Measurements from ENCODE around the gene CDADC1. TPM values are rescaled to one million over a fixed set of nuclear protein-coding genes. Genes with fewer than 3 reads are reported as not detected.
"Not testable (repeated sequence)": the region's sequence is repeated elsewhere in the genome, so short reads cannot be mapped to it uniquely, and the experiment has no call there.

Gene CDADC1
- total RNA-seq, 1 experiment from 2014 or later, result 7.6 TPM

DNA sequence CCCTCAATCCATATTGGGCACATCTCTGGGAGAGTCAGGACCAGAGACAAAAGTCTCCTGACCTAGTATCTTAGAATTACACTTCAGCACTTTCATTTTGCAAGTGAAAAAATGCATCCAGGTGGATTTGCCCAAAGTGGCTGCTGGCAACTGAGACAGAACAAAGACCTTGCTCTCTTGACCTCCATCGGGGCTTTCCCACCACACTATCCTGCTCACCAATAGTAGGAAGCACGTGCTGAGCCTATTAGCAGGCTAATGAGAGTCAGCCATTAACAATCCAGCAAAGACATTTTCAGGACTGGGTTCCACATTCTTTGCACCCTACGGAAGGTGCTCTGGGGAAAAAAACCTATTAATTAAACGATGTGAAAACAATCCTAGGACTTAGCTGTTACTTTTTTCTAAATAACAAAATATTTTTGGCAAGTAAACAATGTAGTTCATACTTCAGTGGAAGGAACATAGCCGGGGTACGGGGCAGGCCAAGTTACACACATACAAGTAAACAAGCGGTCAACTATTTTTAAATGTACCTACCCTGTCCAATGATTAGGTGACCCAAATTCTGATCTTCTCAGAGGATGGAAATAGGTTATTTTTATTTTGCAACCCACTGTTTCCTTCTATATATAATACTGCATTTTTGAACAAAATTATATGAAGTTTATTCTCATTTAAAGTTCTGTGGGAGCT is 78.6 kb downstream of the CDADC1 start:
- Histone ChIP-seq H3K9ac (ENCODE audit: low read length) (no peak overlapping the region), H4K20me1 (ENCODE audit: insufficient read depth) (no peaks in the 10 kb centered on the region), H3K36me3 (ENCODE audit: control insufficient read depth in 1 of 2, insufficient read depth in 2 of 2, low read length in 2 of 2) (no peaks in the 10 kb centered on the region), H3K9me3 (ENCODE audit: control insufficient read depth in 1 of 2, insufficient read depth in 1 of 2, low read depth in 1 of 2, low read length in 2 of 2) (no peaks in the 10 kb centered on the region), H3K4me1 (ENCODE audit: control insufficient read depth in 1 of 2, insufficient read depth in 2 of 2, low read length in 2 of 2) (no peaks in the 10 kb centered on the region), H3K4me3 (replicated peaks in 1 of 2; ENCODE audit: low read depth in 1 of 2, low read length in 2 of 2) (no peak overlapping the region), H3K27ac (ENCODE audit: low read depth, low read length) (no peak overlapping the region), H3K9me2 (ENCODE audit: insufficient read depth) (no peaks in the 10 kb centered on the region), H3K79me2 (ENCODE audit: insufficient read depth, low read length) (no peaks in the 10 kb centered on the region), H3K4me2 (ENCODE audit: low read length) (no peak overlapping the region), H3K27me3 (ENCODE audit: insufficient read depth, low read length) (no peaks in the 10 kb centered on the region), H2AFZ (ENCODE audit: low read depth, low read length, poor library complexity, severe bottlenecking) (no peak overlapping the region)
- DNase-seq (ENCODE audit: low read depth, low spot score) (no peak), ATAC-seq (no peak)
- ChIA-PET CTCF (no interaction called here), RAD21 (ENCODE audit: low non-redundant PET in 1 of 2, low total read pairs in 2 of 2, uncharacterized antibody in 2 of 2, unreplicated experiment in 2 of 2) (no interaction called here), POLR2A (interaction anchor here (1.5 kb wide), 1 partner anchor 12 kb away, joined by 3 read pairs; no protein-coding TSS in a partner anchor)
- no TSS peak for BruUV-seq (replicated peaks)
- intact Hi-C loops (cut with micrococcal nuclease), result loop anchor here (10.0 kb wide), 1 partner anchor 1948 kb away; no protein-coding TSS in a partner anchor
- no peak for TF ChIP-seq EZH2 (IDR thresholded peaks at IDR 0.05)
- no peak for TF ChIP-seq RAD21 (IDR thresholded peaks at IDR 0.05; ENCODE audit: low read depth)
- no peak for TF ChIP-seq JUND (IDR thresholded peaks at IDR 0.05)
- TF ChIP-seq SRF (IDR thresholded peaks at IDR 0.05; ENCODE audit: low read depth), result no peak
- TF ChIP-seq, protein P1, sequence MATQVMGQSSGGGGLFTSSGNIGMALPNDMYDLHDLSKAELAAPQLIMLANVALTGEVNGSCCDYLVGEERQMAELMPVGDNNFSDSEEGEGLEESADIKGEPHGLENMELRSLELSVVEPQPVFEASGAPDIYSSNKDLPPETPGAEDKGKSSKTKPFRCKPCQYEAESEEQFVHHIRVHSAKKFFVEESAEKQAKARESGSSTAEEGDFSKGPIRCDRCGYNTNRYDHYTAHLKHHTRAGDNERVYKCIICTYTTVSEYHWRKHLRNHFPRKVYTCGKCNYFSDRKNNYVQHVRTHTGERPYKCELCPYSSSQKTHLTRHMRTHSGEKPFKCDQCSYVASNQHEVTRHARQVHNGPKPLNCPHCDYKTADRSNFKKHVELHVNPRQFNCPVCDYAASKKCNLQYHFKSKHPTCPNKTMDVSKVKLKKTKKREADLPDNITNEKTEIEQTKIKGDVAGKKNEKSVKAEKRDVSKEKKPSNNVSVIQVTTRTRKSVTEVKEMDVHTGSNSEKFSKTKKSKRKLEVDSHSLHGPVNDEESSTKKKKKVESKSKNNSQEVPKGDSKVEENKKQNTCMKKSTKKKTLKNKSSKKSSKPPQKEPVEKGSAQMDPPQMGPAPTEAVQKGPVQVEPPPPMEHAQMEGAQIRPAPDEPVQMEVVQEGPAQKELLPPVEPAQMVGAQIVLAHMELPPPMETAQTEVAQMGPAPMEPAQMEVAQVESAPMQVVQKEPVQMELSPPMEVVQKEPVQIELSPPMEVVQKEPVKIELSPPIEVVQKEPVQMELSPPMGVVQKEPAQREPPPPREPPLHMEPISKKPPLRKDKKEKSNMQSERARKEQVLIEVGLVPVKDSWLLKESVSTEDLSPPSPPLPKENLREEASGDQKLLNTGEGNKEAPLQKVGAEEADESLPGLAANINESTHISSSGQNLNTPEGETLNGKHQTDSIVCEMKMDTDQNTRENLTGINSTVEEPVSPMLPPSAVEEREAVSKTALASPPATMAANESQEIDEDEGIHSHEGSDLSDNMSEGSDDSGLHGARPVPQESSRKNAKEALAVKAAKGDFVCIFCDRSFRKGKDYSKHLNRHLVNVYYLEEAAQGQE (IDR thresholded peaks at IDR 0.05; ENCODE audit: low read depth), result no peak
- TF ChIP-seq, protein P2, sequence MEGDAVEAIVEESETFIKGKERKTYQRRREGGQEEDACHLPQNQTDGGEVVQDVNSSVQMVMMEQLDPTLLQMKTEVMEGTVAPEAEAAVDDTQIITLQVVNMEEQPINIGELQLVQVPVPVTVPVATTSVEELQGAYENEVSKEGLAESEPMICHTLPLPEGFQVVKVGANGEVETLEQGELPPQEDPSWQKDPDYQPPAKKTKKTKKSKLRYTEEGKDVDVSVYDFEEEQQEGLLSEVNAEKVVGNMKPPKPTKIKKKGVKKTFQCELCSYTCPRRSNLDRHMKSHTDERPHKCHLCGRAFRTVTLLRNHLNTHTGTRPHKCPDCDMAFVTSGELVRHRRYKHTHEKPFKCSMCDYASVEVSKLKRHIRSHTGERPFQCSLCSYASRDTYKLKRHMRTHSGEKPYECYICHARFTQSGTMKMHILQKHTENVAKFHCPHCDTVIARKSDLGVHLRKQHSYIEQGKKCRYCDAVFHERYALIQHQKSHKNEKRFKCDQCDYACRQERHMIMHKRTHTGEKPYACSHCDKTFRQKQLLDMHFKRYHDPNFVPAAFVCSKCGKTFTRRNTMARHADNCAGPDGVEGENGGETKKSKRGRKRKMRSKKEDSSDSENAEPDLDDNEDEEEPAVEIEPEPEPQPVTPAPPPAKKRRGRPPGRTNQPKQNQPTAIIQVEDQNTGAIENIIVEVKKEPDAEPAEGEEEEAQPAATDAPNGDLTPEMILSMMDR (IDR thresholded peaks at IDR 0.05 in 2 of 3, conservative IDR thresholded peaks at IDR 0.05 in 1 of 3; ENCODE audit: borderline replicate concordance in 1 of 3, insufficient read depth in 1 of 3, low read depth in 2 of 3, low read length in 2 of 3), result no peak

DNA sequence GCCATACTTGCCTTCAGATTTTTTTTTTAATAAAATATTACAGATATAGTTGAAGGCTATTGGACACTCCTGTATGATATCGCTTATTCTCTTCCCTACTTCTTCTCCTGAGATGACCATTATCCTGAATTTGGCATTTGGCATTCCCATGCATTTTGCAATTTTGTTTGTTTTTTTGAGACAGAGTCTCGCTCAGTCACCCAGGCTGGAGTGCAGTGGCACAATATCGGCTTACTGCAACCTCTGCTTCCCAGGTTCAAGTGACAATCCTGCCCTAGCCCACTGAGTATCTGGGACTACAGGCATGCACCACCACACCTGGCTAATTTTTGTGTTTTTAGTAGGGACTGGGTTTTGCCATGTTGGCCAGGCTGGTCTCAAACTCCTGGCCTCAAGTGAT is 79.4 kb downstream of the CDADC1 start:
- H3K27ac ChIP-seq (ENCODE audit: low read depth, low read length); H3K9me3 ChIP-seq (ENCODE audit: control insufficient read depth in 1 of 2, insufficient read depth in 1 of 2, low read depth in 1 of 2, low read length in 2 of 2); BruUV-seq (replicated peaks); H3K4me1 ChIP-seq (ENCODE audit: control insufficient read depth in 1 of 2, insufficient read depth in 2 of 2, low read length in 2 of 2); H3K79me2 ChIP-seq (ENCODE audit: insufficient read depth, low read length); CTCF ChIA-PET; H3K27me3 ChIP-seq (ENCODE audit: insufficient read depth, low read length); H3K9me2 ChIP-seq (ENCODE audit: insufficient read depth); H3K36me3 ChIP-seq (ENCODE audit: control insufficient read depth in 1 of 2, insufficient read depth in 2 of 2, low read length in 2 of 2); H3K4me2 ChIP-seq (ENCODE audit: low read length); H3K4me3 ChIP-seq (replicated peaks in 1 of 2; ENCODE audit: low read depth in 1 of 2, low read length in 2 of 2); H3K9ac ChIP-seq (ENCODE audit: low read length); RAD21 ChIA-PET (ENCODE audit: low non-redundant PET in 1 of 2, low total read pairs in 2 of 2, uncharacterized antibody in 2 of 2, unreplicated experiment in 2 of 2); POLR2A ChIA-PET; H4K20me1 ChIP-seq (ENCODE audit: insufficient read depth); H2AFZ ChIP-seq (ENCODE audit: low read depth, low read length, poor library complexity, severe bottlenecking); DNase-seq (ENCODE audit: low read depth, low spot score); ATAC-seq: not testable (repeated sequence)
- intact Hi-C loops (cut with micrococcal nuclease), result loop anchor here (10.0 kb wide), 1 partner anchor 1948 kb away; no protein-coding TSS in a partner anchor
